Osteoblast (primary cell): ENCODE measurements around the gene TADA2A. TPM values are rescaled to one million over a fixed set of nuclear protein-coding genes. Genes with fewer than 3 reads are reported as not detected.

Source experiments
- DNase-seq: peaks from one replicate; pipeline ENCODE4 v3.0.0; 2011; ENCODE audit warnings: low spot score, mixed read lengths; ENCODE audit not compliant: insufficient read length; ENCODE audit errors: missing footprints
- H2AFZ ChIP-seq: 2 replicates; pipeline ENCODE4 v1.6.0; 2011; ENCODE audit warnings: mild to moderate bottlenecking, low read length
- H3K27ac ChIP-seq: 2 replicates; pipeline ENCODE4 v1.5.1; 2011; ENCODE audit warnings: mild to moderate bottlenecking, low read depth, low read length, moderate library complexity
- H3K27me3 ChIP-seq: 2 replicates; pipeline ENCODE4 v1.6.0; 2012; ENCODE audit warnings: mild to moderate bottlenecking, control low read depth, inconsistent platforms, low read length, moderate library complexity; ENCODE audit not compliant: insufficient read depth
- H3K36me3 ChIP-seq: 2 replicates; pipeline ENCODE4 v1.5.1; 2011; ENCODE audit warnings: mild to moderate bottlenecking, low read length, control low read depth, moderate library complexity; ENCODE audit not compliant: insufficient read depth
- H3K4me1 ChIP-seq: 2 replicates; pipeline ENCODE4 v1.5.1; 2011; ENCODE audit warnings: mild to moderate bottlenecking, low read length, control low read depth, moderate library complexity; ENCODE audit not compliant: insufficient read depth
- H3K4me2 ChIP-seq: 2 replicates; pipeline ENCODE4 v1.6.0; 2011; ENCODE audit warnings: mild to moderate bottlenecking, low read length; ENCODE audit not compliant: insufficient read depth
- H3K4me3 ChIP-seq: fragments of 200-600 bp; sonication (generic); 3 replicates; pipeline ENCODE4 v1.5.1; 2012; ENCODE audit warnings: mild to moderate bottlenecking, low read length, inconsistent platforms; ENCODE audit not compliant: insufficient read depth
- H3K79me2 ChIP-seq: 2 replicates; pipeline ENCODE4 v1.6.0; 2012; ENCODE audit warnings: mild to moderate bottlenecking, low read length, control low read depth, inconsistent platforms; ENCODE audit not compliant: insufficient read depth
- H3K9me3 ChIP-seq: 2 replicates; pipeline ENCODE4 v1.5.1; 2011; ENCODE audit warnings: low read depth, low read length, control low read depth
- H4K20me1 ChIP-seq: 2 replicates; pipeline ENCODE4 v1.6.0; 2012; ENCODE audit warnings: mild to moderate bottlenecking, low read length, control low read depth; ENCODE audit not compliant: insufficient read depth
- total RNA-seq: library from RNA; depleted of rRNA; stranded (reverse); fragments of >200 nt; gene quantifications from 2 replicates; pipeline ENCODE4 v1.2.3, GENCODE V29; 2012
- TF ChIP-seq, protein P1 (sequence below): IDR thresholded peaks from 2 replicates; pipeline ENCODE4 v1.5.1; 2011; ENCODE audit warnings: mild to moderate bottlenecking, low read depth, low read length, moderate library complexity; ENCODE audit errors: extremely low read depth

TADA2A gene
- total RNA-seq, 1 donor = 21.4 TPM

DNA sequence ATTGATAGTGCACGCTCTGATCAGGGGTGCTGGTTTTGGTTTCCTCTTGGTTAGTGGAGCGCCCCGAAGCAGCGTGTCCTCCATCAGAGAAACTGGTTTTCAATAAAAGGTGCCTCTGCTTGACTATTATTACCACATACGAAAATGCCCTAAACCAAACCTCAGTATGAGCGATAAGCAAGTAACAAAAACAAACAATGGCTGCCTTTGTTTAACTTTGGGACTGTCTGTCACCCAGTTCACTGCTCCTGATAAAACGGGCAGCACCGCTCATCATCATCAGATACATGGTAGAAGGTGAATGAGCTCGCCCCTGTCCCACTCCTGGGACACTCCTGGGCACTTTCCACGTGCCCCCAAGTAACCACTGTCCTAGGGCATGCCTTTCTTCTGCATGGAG is 107.0 kb downstream of the TADA2A start:
- no peak for DNase-seq
- Histone ChIP-seq H3K4me1 (peaks cover 9% of the 10 kb centered on the region), H3K4me3 (no peak overlapping the region), H2AFZ (no peak overlapping the region), H3K36me3 (peaks cover 76% of the 10 kb centered on the region), H3K27me3 (no peaks in the 10 kb centered on the region), H3K9me3 (no peaks in the 10 kb centered on the region), H3K79me2 (peaks cover 52% of the 10 kb centered on the region), H3K27ac (no peak overlapping the region), H3K4me2 (no peak overlapping the region), H4K20me1 (peaks cover 32% of the 10 kb centered on the region)
- TF ChIP-seq, protein P1, sequence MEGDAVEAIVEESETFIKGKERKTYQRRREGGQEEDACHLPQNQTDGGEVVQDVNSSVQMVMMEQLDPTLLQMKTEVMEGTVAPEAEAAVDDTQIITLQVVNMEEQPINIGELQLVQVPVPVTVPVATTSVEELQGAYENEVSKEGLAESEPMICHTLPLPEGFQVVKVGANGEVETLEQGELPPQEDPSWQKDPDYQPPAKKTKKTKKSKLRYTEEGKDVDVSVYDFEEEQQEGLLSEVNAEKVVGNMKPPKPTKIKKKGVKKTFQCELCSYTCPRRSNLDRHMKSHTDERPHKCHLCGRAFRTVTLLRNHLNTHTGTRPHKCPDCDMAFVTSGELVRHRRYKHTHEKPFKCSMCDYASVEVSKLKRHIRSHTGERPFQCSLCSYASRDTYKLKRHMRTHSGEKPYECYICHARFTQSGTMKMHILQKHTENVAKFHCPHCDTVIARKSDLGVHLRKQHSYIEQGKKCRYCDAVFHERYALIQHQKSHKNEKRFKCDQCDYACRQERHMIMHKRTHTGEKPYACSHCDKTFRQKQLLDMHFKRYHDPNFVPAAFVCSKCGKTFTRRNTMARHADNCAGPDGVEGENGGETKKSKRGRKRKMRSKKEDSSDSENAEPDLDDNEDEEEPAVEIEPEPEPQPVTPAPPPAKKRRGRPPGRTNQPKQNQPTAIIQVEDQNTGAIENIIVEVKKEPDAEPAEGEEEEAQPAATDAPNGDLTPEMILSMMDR = no peak

DNA sequence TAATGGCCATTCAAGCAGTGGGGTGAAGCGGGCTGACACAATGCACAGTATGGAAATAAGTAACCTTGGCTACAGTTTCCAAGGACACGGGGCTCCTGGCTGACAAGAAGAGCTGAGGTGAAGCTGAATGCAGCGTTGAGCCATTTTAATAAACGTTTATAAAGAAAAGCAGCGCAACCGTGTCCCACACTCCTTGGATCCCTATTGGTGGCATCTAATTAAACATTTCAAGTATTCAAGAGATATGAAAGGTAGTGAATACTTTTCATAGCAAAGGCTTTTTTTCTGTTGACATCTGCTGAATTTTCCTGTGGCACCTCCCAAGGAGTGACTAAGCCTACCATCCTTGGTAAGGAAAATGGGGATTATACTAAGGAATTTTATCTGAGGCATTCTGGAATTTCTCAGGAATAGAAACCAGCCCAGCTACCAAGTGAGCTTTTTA is 109.5 kb downstream of the TADA2A start:
- Histone ChIP-seq H3K27me3 (no peaks in the 10 kb centered on the region), H2AFZ (no peak overlapping the region), H3K36me3 (peaks cover 74% of the 10 kb centered on the region), H4K20me1 (peaks cover 19% of the 10 kb centered on the region), H3K4me3 (no peak overlapping the region), H3K27ac (peak overlapping the region; percentile 39), H3K4me1 (peaks cover 9% of the 10 kb centered on the region), H3K79me2 (peaks cover 29% of the 10 kb centered on the region), H3K4me2 (no peak overlapping the region), H3K9me3 (no peaks in the 10 kb centered on the region)
- DNase-seq = peak; percentile 58
- TF ChIP-seq, protein P1 = no peak

DNA sequence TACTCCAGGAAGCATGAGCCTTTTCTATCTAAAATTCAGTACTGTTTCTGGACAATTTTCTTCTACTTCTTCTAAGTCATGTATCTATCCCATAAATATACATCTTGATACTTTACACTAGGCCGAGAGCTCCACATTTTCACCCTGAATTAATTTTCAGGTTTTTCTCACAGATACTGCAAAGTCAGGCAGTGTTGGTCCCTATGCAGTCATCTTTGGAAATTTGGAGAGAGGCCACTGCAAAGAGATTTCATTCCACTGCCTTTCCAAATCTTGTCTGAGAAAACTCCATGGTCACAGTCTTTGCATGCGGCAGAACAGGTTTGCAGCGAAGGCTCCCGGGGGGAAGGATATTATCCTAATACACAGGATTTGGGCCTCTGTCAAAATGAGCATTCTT is 111.2 kb downstream of the TADA2A start:
- TF ChIP-seq, protein P1 = no peak
- no peak overlapping the region for H2AFZ ChIP-seq
- H3K4me2 ChIP-seq = no peak overlapping the region
- H3K9me3 ChIP-seq = no peaks in the 10 kb centered on the region
- peaks cover 10% of the 10 kb centered on the region for H4K20me1 ChIP-seq
- H3K27me3 ChIP-seq = no peaks in the 10 kb centered on the region
- peaks cover 16% of the 10 kb centered on the region for H3K79me2 ChIP-seq
- DNase-seq = no peak
- H3K4me1 ChIP-seq = peaks cover 9% of the 10 kb centered on the region
- H3K4me3 ChIP-seq = no peak overlapping the region
- peaks cover 67% of the 10 kb centered on the region for H3K36me3 ChIP-seq
- H3K27ac ChIP-seq = no peak overlapping the region

DNA sequence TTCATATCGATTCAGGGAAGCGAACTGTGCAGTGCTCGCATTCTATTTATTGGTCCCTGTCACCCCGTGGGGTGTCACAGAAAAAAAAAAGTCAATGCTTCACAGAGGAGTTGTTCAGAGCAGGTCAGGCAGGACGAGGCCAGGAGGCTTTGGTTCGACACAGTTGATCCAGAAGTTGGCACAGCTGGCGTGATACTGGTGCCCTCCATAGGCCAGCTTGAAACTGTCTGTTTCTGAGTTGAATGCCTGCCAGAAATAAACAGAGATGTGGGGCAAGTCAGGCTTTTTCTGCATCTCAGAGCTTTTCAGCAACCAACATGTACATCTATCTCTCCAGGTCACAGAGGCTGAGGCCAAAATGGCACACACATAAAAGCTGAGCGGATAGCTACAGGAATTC is 112.1 kb downstream of the TADA2A start:
- Histone ChIP-seq H3K27me3 (no peaks in the 10 kb centered on the region), H3K36me3 (peaks cover 61% of the 10 kb centered on the region), H3K27ac (no peak overlapping the region), H4K20me1 (peaks cover 3% of the 10 kb centered on the region), H3K4me3 (no peak overlapping the region), H3K4me1 (peaks cover 9% of the 10 kb centered on the region), H3K4me2 (no peak overlapping the region), H3K79me2 (peaks cover 7% of the 10 kb centered on the region), H3K9me3 (no peaks in the 10 kb centered on the region), H2AFZ (no peak overlapping the region)
- TF ChIP-seq, protein P1 = peak; percentile 10
- no peak for DNase-seq
